Activated naive CD8-positive, alpha-beta T cell treated with anti-CD3 and anti-CD28 coated beads, Interleukin-2, amount 50 U/mL, for 16 hours (primary cell): ENCODE measurements around the gene HTR6.
"Not testable (repeated sequence)": the region's sequence is repeated elsewhere in the genome, so short reads cannot be mapped to it uniquely, and the experiment has no call there.

ENCODE experiments used
- DNase-seq: peaks from one replicate; pipeline ENCODE4 v3.0.0-alpha.2; 2020; ENCODE audit warnings: low read depth, low spot score

HTR6 gene

GRCh38 chr1:19664453-19665185 is at the start of gene HTR6:
HTR6 (plus strand) TSS chr1:19664875; CDS start chr1:19665754, 879 bp downstream.
- no peak for DNase-seq

- DNase-seq, result no peak
Observed at GRCh38 chr1:19615438-19615837, 49.2 kb upstream of the HTR6 start.

- no peak for DNase-seq
Observed at GRCh38 chr1:19616489-19616888, 48.2 kb upstream of the HTR6 start.

DNA sequence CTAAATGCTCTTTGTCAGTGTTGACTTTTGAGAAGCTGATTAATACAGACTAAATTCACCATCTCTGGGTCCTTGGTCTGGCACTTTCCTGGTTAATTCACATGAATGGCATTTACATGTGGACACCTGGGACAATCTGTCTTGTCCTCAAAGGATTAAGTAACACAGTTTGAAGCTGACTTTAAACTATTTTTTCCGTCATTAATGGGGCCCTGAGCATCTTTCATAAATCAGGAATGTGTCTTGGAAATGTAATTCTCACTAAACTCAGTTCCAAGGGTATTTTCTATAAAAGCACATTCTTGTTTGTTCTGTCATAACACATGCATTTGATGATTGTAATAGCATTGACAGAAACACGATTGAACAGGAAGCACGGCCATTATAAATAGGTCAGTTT is 47.3 kb upstream of the HTR6 start:
- DNase-seq, result no peak

- DNase-seq, result no peak
Observed at GRCh38 chr1:19618428-19618827, 46.2 kb upstream of the HTR6 start.

DNA sequence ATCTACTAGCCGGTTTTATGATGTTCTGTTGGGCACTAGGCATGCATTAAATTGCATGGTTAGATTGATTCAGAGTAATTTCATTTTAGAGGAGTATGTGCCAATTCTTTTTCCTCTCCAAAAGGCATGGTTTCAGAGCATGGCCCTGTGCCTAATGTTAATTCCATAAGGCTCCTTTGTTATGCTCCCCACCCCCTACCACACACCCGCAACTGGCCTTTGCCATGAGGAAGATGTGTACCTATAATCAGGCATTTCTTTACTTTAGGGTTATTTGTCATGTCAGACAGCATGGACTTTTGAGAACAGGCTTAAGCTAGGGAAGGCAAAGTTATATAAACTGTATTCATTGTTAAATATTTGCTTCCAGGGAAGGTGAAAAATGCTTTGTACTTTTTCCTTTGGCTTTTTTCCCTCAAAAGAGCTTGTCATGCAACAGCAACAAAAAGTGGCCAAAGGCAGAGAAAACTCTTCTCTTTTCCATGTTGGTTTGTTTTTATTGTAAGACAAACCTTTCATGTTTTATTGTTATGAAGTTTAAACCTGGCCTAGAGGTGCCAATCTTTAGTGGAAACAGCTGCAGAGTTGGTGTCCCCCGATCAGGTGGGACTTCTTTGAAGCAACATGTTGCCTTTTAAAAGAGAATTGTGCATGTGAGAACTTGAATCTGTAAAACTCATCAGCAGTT is 44.8 kb upstream of the HTR6 start:
- no peak for DNase-seq

DNA sequence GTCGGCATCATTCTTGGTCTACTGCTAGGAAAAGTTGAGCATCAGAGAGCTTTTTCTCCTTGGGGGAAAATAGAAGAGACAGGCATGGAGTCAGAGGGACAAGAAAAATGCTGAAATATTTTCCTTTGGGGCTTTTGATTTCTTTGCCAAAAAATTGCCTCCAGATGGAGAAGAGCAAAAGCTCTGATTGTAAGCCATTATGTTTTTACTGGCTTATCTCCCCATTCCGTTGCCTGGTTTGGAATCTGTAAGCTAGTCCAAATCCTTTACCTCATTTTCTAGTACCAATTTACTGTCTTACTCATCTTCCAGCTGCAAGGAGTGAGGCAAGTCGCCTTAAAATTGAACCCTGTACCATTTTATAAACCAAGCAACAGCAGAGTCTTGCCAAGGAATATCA is 43.9 kb upstream of the HTR6 start:
- DNase-seq, result no peak

DNA sequence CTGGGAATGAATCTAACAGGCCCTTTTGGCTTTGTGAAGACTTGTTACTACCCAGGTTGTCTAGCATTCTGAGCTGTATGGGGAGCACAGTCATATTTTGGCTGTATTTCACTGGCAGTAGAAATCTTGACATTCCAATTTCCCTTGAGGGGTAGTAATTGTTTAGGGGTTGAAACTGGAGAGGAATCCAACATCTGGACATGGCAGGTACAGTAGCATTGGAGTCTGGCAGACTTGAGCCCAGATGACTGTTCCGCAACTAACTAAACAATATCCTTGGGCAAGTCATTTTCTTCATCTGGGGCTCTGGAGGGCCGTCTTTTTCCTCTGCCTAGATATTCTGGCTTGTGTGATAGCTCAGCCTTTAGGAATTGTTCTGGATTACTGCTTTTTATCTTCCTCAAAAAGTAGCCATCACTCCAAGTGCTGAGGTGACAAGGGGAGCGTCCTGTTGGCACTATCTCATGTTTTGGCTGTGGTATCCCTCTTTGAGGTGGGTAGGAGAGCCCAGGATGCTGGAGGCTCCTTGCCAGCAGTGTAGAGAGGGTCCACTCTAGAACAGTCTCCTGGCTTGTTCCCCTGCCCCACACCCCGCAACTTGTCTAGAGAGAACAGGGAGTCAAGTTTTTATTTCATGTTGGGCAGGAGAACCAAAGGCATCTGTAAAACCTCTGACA is 43.3 kb upstream of the HTR6 start:
- DNase-seq, result no peak

DNA sequence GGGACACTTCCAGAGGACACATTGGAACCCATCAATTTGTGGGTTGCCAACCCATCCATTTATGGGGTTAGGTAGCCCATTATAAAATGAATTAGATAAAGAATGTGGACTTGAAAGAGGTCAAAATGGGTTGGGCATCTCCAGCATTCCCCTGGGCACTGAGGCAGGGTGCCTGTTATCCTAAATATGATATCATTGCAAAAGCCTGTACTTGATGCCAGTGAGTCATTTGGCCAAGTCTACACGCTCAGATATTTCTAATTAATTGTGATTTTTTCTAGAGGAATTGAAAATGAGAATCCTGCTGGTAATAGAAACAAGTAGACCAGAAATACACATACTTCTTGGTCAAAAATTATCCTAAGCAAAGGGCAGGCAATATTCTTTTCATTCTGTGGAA is 42.5 kb upstream of the HTR6 start:
- no peak for DNase-seq

DNA sequence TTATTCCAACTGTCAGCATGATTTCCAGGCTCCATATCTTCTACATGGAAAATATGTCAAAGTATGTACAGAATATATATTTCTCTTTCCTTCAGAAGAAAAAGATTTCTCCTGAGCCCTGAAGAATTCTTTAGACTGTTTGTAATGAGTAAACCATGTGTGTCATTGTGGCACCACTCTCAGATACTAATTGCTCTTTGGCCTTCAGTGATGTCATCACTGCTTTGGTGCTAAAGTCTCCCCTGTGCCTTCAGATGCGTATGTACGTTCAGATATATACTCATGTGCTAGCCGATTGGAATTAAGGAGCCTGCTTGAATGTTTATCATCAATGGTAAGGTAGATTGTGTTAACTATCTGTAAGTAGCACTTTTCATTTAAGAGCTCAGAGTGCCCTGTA is 41.2 kb upstream of the HTR6 start:
- no peak for DNase-seq

DNA sequence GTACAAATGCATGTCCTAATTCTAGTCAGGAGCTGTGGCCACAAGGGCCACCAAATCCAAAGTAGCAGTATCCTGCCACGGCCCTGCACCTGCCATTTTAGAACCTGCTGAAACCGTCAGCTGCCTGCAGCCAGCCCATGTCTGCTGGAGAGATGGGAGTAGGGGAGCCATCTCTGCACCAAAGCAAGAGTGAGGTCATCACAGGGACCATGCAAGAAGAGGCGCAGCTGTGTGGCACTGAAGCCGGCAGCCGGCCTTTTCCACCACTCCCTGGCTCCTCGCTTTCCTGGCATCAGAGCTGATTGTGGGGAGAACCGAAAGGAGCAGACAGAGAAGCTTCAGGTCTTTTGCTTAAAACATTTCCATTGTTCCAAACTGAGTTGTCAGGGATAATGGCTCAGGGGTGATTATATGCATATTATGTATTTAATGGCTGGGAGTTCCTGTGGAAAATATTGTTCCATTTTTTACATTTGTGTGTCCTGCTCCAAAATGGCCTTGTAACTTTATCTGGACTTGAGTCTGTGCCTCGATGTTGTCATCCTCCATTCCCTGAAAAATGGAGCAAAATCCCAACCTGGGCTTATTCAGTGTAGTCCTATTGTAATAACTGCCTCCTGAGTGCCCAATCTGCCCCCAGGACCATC is 39.3 kb upstream of the HTR6 start:
- DNase-seq, result no peak

GRCh38 chr1:19628879-19629278 is 35.8 kb upstream of the HTR6 start:
- DNase-seq, result no peak

DNA sequence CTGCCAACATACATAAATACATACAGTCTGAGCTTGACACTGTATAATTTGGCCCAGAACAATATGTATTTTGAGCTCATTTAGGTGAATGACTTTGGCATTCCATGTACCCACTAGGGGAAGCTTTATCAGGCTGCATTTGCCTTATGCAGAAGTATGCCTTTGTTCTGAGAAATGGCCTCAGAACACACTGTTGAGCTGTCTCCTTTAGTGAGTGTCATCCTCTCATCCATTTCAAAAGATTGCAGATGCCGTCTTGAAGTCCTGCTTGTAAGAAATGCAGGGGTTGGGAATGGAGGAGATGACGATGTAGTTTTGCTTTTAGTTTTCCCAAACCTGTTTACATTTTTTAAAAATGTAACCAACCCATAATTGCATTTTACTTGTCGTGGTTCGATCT is 35.3 kb upstream of the HTR6 start:
- DNase-seq, result no peak

DNA sequence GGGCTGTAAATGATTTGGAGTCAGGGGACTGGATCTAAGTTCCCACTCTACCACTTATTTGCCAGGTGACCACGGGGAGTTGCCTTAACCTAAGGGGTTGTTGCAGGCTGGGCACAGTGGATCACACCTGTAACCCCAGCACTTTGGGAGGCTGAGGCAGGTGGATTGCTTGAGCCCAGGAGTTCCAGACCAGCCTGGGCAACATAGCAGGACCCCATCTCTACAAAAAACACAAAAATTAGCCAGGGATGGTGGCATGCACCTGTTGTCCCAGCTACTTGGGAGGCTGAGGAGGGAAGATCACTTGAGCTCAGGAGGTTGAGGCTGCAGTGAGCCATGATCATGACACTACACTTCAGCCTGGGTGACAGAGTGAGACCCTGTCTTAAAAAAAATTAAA is 34.5 kb upstream of the HTR6 start:
- not testable (repeated sequence) for DNase-seq

DNA sequence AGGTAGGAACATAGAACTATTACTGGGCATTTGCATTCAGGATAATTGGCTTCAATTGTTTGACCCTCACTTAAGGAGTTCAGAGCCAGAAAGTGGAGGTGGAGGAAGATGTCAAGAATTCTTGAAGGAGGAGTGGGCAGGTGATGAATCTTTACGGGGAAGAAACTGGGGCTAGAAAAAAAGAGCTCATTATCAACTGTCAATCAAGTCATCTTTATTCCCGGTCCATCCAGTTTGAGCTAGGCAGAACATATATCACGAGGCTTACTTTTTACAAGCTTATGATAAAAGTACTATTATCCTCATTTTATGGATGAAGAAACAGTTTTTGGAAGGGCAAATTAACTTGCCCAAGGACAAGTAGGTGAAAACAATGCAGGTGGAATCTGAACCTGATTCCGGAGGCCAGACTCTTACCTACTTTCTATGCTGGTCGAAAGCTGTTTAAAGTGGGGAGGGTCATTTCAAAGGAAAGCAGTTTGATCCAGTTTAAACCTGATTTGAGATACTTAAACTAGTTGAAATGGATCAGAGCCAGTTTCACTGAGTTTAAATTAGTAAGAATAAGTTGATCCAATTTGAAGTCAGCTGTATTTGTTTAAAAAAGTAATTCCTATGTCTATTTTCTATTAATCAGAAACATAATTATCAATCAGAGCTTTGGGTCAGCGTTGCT is 33.8 kb upstream of the HTR6 start:
- DNase-seq, result no peak

DNA sequence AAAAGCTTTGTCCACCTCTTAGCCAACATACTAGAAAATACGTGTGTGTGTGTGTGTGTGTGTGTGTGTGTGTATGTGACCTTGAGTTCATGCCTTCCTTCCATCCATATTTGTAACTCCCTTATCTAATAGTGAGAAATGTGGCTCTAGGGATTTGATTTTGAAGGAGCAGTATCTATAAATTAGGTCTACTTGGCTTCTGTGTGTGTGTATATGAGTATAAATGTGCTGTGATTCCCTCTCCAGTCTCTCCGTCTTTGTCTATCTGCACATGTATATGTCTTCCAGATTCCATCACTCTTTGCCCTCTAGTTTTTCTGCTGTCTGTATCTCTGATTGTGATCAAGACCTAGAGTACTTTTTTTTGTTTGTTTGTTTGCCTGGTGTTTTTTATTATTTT is 32.5 kb upstream of the HTR6 start:
- DNase-seq, result no peak

DNA sequence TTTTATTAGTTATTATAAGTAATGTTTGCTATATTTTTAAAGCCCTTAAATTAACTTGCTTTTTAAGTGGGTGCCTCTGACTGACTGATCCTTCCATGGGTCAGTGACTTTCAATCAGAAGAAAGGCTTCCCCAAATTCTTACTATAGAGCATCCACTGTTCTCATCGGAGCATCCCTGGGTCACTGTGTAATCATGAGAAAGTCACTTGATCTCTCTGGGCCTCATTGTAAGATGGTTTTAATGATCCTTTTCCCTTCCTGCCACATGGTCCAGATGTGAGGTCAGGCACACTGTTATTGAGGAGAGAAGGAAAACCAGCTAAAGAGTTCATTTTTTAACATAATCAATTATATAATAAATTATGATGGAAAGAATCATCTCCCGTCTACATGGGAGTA is 31.6 kb upstream of the HTR6 start:
- no peak for DNase-seq

GRCh38 chr1:19635064-19635463 is 29.6 kb upstream of the HTR6 start:
- DNase-seq, result not testable (repeated sequence)

- DNase-seq, result no peak
Observed at GRCh38 chr1:19635646-19636045, 29.0 kb upstream of the HTR6 start.

DNA sequence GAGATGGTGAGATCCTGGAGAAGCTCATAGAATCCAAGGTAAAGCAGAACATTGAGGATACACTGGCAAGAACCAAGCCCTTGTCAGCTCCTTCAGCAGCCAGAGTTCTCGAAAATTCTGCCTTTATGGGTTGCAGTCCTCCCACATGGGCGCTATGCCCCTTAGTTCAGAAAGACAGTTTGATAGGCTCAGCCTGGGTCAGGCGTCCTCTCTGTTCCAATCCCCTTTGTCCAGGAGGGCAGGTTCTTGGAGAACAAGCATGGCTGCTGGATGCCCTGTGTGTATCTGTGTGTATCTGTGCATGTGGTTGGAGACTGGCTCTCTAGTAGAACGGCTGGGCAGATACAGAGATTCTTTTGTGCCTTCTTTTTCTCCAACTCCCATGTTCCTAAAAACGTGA is 28.6 kb upstream of the HTR6 start:
- DNase-seq, result no peak

GRCh38 chr1:19636749-19637148 is 27.9 kb upstream of the HTR6 start:
- DNase-seq, result not testable (repeated sequence)

- no peak for DNase-seq
Observed at GRCh38 chr1:19637606-19638005, 27.1 kb upstream of the HTR6 start.
